HUES6 (cell line): ENCODE measurements around the gene JPT1.
A peak's percentile ranks its signal among the peaks of the same experiment; 100 is the strongest.

Source experiments
- H3K27ac ChIP-seq: 2 replicates; pipeline ENCODE4 v1.7.0; 2013; ENCODE audit warnings: low read depth, mild to moderate bottlenecking, low read length, inconsistent platforms
- H3K27me3 ChIP-seq: 2 replicates; pipeline ENCODE4 v1.6.1; 2013; ENCODE audit warnings: low read length; ENCODE audit not compliant: control insufficient read depth, insufficient read depth
- H3K36me3 ChIP-seq: 2 replicates; pipeline ENCODE4 v1.6.1; 2013; ENCODE audit warnings: low read length; ENCODE audit not compliant: control insufficient read depth, insufficient read depth
- H3K4me1 ChIP-seq: 2 replicates; pipeline ENCODE4 v1.6.1; 2013; ENCODE audit warnings: low read length; ENCODE audit not compliant: control insufficient read depth, insufficient read depth
- H3K4me3 ChIP-seq: 2 replicates; pipeline ENCODE4 v1.5.1; 2013; ENCODE audit warnings: low read depth, low read length
- H3K9ac ChIP-seq: one replicate; pipeline ENCODE4 v1.6.1; 2013; ENCODE audit warnings: mild to moderate bottlenecking, low read length
- H3K9me3 ChIP-seq: 2 replicates; pipeline ENCODE4 v1.6.1; 2013; ENCODE audit warnings: low read depth, low read length; ENCODE audit not compliant: control insufficient read depth, insufficient read depth

Gene JPT1

GRCh38 chr17:75087558-75088453 lies 66.5 kb downstream of the JPT1 start, which contains the start of gene SLC16A5:
Gene SLC16A5, plus strand, starts transcription at chr17:75087954. Its CDS starts 5,683 bp downstream, at chr17:75093637.
- H3K4me1 ChIP-seq: peaks cover 57% of the 10 kb centered on the region
- peak within 1 kb of the TSS; percentile 97 for H3K27ac ChIP-seq
- no peaks in the 10 kb centered on the region for H3K9me3 ChIP-seq
- no peaks in the 10 kb centered on the region for H3K27me3 ChIP-seq
- peak within 1 kb of the TSS; percentile 96 for H3K9ac ChIP-seq
- H3K4me3 ChIP-seq: peak within 1 kb of the TSS; percentile 83
- H3K36me3 ChIP-seq: no peaks in the 10 kb centered on the region

- Histone ChIP-seq H3K27ac (peak overlapping the region; percentile 97), H3K36me3 (no peaks in the 10 kb centered on the region), H3K9ac (peak overlapping the region; percentile 85), H3K4me1 (peaks cover 58% of the 10 kb centered on the region), H3K27me3 (no peaks in the 10 kb centered on the region), H3K4me3 (peak overlapping the region; percentile 83), H3K9me3 (no peaks in the 10 kb centered on the region)
These were observed 67.1 kb downstream of the JPT1 start for GRCh38 chr17:75087182-75087557.

- peaks cover 54% of the 10 kb centered on the region for H3K4me1 ChIP-seq
- H3K9me3 ChIP-seq: no peaks in the 10 kb centered on the region
- H3K36me3 ChIP-seq: no peaks in the 10 kb centered on the region
- H3K4me3 ChIP-seq: peak overlapping the region; percentile 83; the same call in 1 of the 2 replicates
- peak overlapping the region; percentile 97; the same call in 1 of the 2 replicates for H3K27ac ChIP-seq
- no peak overlapping the region for H3K9ac ChIP-seq
- no peaks in the 10 kb centered on the region for H3K27me3 ChIP-seq
These were observed 67.7 kb downstream of the JPT1 start for GRCh38 chr17:75086496-75087181.
